ENCODE data around the gene USP22.

USP22 gene

DNA sequence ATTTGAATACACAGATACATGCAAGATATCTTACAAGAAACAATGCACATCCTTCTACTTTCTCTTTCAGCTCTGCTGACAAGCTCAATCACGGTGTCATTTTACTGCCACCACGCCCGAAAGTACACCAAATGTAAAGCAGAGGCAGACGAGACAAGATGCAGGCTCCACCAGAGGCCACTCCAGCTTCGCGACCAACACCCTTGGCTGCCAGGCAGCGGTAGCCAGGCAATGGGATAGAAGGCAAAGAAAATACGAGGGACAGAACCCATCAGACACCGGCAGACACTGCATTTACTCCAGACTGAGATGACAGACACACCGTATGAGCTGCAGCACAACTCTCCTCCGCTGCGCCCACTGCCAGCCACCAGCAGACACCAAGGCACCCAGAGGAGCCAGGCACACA, 41.0 kb downstream of the USP22 start:
- Histone ChIP-seq H3F3A (ENCODE audit: insufficient read depth) (peaks cover 35% of the 10 kb centered on the region), H3K9me2 (replicated peaks; ENCODE audit: insufficient read depth, low read length) (no peaks in the 10 kb centered on the region), H3K27ac (ENCODE audit: low read depth, low read length) (no peak overlapping the region), H3K9me3 (ENCODE audit: insufficient read depth, low read length) (no peaks in the 10 kb centered on the region), H4K20me1 (ENCODE audit: low read depth, low read length) (peaks cover 5% of the 10 kb centered on the region; the same call in 1 of the 2 replicates), H3K36me3 (ENCODE audit: low read length) (peaks cover 12% of the 10 kb centered on the region), H3K79me2 (ENCODE audit: insufficient read depth, low read length) (0 out of 2 replicates have a peak, but pooled peaks cover 3% of the 10 kb centered on the region), H3K9ac (ENCODE audit: low read length) (no peak overlapping the region), H3K4me2 (ENCODE audit: low read depth, low read length, poor library complexity, severe bottlenecking) (no peak overlapping the region), H3K27me3 (ENCODE audit: low read length) (no peaks in the 10 kb centered on the region), H2AFZ (ENCODE audit: low read depth, low read length, severe bottlenecking) (no peak overlapping the region), H3K4me3 (ENCODE audit: insufficient read depth, low read length, poor library complexity, severe bottlenecking) (no peak overlapping the region)
- TF ChIP-seq, protein P1, sequence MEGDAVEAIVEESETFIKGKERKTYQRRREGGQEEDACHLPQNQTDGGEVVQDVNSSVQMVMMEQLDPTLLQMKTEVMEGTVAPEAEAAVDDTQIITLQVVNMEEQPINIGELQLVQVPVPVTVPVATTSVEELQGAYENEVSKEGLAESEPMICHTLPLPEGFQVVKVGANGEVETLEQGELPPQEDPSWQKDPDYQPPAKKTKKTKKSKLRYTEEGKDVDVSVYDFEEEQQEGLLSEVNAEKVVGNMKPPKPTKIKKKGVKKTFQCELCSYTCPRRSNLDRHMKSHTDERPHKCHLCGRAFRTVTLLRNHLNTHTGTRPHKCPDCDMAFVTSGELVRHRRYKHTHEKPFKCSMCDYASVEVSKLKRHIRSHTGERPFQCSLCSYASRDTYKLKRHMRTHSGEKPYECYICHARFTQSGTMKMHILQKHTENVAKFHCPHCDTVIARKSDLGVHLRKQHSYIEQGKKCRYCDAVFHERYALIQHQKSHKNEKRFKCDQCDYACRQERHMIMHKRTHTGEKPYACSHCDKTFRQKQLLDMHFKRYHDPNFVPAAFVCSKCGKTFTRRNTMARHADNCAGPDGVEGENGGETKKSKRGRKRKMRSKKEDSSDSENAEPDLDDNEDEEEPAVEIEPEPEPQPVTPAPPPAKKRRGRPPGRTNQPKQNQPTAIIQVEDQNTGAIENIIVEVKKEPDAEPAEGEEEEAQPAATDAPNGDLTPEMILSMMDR (IDR thresholded peaks at IDR 0.05; ENCODE audit: insufficient read depth, low read length, poor library complexity, severe bottlenecking) = no peak
- TF ChIP-seq EZH2phosphoT487 (conservative IDR thresholded peaks at IDR 0.05; ENCODE audit: low read length) = no peak

DNA sequence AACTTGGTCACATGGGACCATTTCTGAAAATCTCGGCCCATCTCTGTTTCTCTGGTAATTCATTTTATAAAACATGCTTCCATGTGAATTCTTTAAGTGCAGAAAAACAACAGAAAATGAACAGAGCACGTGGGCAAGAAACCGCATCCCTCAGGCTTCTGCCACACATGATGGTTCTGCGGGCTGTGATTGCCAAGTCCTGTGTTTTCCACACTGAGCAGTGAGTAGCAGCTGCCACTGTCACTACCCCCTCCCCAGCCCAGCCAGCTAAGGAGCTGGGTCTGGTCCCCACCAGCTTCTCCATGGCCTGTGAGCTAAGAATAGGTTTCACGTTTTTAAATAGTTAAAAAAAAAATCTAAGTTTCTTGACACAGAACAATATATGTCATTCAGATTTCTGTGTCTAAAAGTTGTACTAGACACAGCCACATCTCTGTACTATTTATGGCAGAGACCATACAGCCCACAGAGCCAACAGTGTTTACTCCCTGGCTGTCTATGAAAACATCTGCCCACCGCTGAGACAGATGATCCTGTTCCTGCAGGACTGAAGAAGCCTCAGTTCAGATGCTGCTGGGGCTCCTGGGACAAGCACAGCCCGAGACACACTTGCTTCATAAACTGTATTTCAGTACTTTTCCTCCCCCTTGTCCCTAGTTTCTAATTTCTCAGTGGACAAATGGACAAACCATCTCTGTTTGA, 41.5 kb downstream of the USP22 start:
- Histone ChIP-seq H3K27me3 (ENCODE audit: low read length) (no peaks in the 10 kb centered on the region), H4K20me1 (ENCODE audit: low read depth, low read length) (peaks cover 5% of the 10 kb centered on the region; the same call in 1 of the 2 replicates)

DNA sequence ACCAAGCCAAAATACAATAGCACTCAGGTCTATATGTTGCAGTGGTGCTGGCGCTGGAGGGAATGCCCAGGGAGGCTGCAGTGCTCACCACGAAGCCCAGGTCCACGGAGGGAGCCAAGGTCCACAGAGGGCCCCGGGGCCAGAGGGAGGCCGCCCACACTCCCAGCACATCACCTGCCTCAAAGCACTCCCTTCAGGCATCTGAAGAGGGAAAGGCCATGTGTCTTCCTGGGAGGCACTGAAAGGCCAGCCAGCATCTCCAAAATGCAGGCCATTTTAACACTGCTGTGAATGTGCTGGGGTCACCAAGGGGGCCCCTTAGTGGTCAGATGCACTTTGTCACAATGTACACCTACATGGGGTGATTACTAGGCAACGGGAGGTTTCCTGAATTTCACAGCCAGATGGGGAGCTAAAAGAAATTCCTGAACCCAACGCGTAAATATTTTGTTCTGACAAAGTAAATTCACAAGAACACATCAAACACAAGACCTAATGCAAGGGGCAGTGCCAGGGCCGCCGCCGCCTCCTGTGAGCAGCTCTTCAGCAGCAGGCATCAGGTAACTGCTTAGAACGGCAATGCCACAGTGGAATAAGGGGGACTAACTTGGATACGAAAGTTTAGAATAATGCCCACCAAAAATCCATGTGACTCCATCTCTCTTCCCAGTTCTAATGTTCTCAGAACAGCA, 42.8 kb downstream of the USP22 start:
- Histone ChIP-seq H2AFZ (ENCODE audit: low read depth, low read length, severe bottlenecking) (no peak overlapping the region), H3K4me2 (ENCODE audit: low read depth, low read length, poor library complexity, severe bottlenecking) (no peak overlapping the region), H3K36me3 (ENCODE audit: low read length) (peaks cover 1% of the 10 kb centered on the region; the same call in 1 of the 2 replicates), H3K9ac (ENCODE audit: low read length) (no peak overlapping the region), H3K4me3 (ENCODE audit: insufficient read depth, low read length, poor library complexity, severe bottlenecking) (no peak overlapping the region), H4K20me1 (ENCODE audit: low read depth, low read length) (peaks cover 5% of the 10 kb centered on the region; the same call in 1 of the 2 replicates), H3K79me2 (ENCODE audit: insufficient read depth, low read length) (0 out of 2 replicates have a peak, but pooled peaks cover 3% of the 10 kb centered on the region), H3K27ac (ENCODE audit: low read depth, low read length) (no peak overlapping the region), H3K9me2 (replicated peaks; ENCODE audit: insufficient read depth, low read length) (no peaks in the 10 kb centered on the region), H3K27me3 (ENCODE audit: low read length) (no peaks in the 10 kb centered on the region), H3K9me3 (ENCODE audit: insufficient read depth, low read length) (no peaks in the 10 kb centered on the region), H3F3A (ENCODE audit: insufficient read depth) (peaks cover 35% of the 10 kb centered on the region)
- no peak for TF ChIP-seq EZH2phosphoT487 (conservative IDR thresholded peaks at IDR 0.05; ENCODE audit: low read length)
- TF ChIP-seq, protein P1 (IDR thresholded peaks at IDR 0.05; ENCODE audit: insufficient read depth, low read length, poor library complexity, severe bottlenecking) = no peak

More for the DNA sequence above, 41.5 kb downstream of the USP22 start:
- 0 out of 2 replicates have a peak, but pooled peaks cover 3% of the 10 kb centered on the region for H3K79me2 ChIP-seq (ENCODE audit: insufficient read depth, low read length)
- no peak overlapping the region for H3K4me2 ChIP-seq (ENCODE audit: low read depth, low read length, poor library complexity, severe bottlenecking)
- no peaks in the 10 kb centered on the region for H3K9me3 ChIP-seq (ENCODE audit: insufficient read depth, low read length)
- no peak overlapping the region for H2AFZ ChIP-seq (ENCODE audit: low read depth, low read length, severe bottlenecking)
- no peak overlapping the region for H3K4me3 ChIP-seq (ENCODE audit: insufficient read depth, low read length, poor library complexity, severe bottlenecking)
- H3K27ac ChIP-seq (ENCODE audit: low read depth, low read length) = no peak overlapping the region
- no peak overlapping the region for H3K9ac ChIP-seq (ENCODE audit: low read length)
- no peak for TF ChIP-seq EZH2phosphoT487 (conservative IDR thresholded peaks at IDR 0.05; ENCODE audit: low read length)
- TF ChIP-seq, protein P1 (IDR thresholded peaks at IDR 0.05; ENCODE audit: insufficient read depth, low read length, poor library complexity, severe bottlenecking) = no peak
- H3K36me3 ChIP-seq (ENCODE audit: low read length) = peaks cover 9% of the 10 kb centered on the region
- H3F3A ChIP-seq (ENCODE audit: insufficient read depth) = peaks cover 35% of the 10 kb centered on the region
- no peaks in the 10 kb centered on the region for H3K9me2 ChIP-seq (replicated peaks; ENCODE audit: insufficient read depth, low read length)

All from SU-DHL-6 (cell line).